Esophagus (tissue), 2 donors: ENCODE measurements around the gene COL15A1. TPM values are rescaled to one million over a fixed set of nuclear protein-coding genes. Genes with fewer than 3 reads are reported as not detected.

Experiments used
- H3K27ac ChIP-seq, 2 donors: one replicate each; pipeline ENCODE4 v1.5.1; 2013; ENCODE audit warnings: low read depth in 2 of 2, mild to moderate bottlenecking in 2 of 2, inconsistent platforms in 1 of 2, low read length in 1 of 2, moderate library complexity in 1 of 2
- H3K27me3 ChIP-seq, 2 donors: one replicate each; pipeline ENCODE4 v1.6.1; 2013; ENCODE audit warnings: low read length in 2 of 2, control low read depth in 1 of 2, mild to moderate bottlenecking in 1 of 2; ENCODE audit not compliant: insufficient read depth in 2 of 2, control insufficient read depth in 1 of 2
- H3K36me3 ChIP-seq, 2 donors: one replicate each; pipeline ENCODE4 v1.6.1; 2013; ENCODE audit warnings: low read length in 1 of 2; ENCODE audit not compliant: control insufficient read depth in 2 of 2, insufficient read depth in 2 of 2
- H3K4me1 ChIP-seq, 2 donors: one replicate each; pipeline ENCODE4 v1.6.1; 2013; ENCODE audit warnings: low read length in 1 of 2; ENCODE audit not compliant: control insufficient read depth in 2 of 2, insufficient read depth in 2 of 2
- H3K4me3 ChIP-seq, 2 donors: one replicate each; pipeline ENCODE4 v1.5.1; 2013; ENCODE audit warnings: low read length in 2 of 2, mild to moderate bottlenecking in 2 of 2, low read depth in 1 of 2, moderate library complexity in 1 of 2
- H3K9me3 ChIP-seq, 2 donors: one replicate each; pipeline ENCODE4 v1.6.1; 2013; ENCODE audit warnings: mild to moderate bottlenecking in 2 of 2, low read depth in 1 of 2, low read length in 1 of 2, moderate library complexity in 1 of 2; ENCODE audit not compliant: control insufficient read depth in 2 of 2, insufficient read depth in 1 of 2
- WGBS, 2 donors: extraction: QIAGEN DNeasy Blood & Tissue Kit; methylation state at CpG; one replicate each; pipeline ENCODE4 v1.1.7; 2013; 5-methylcytosine and 5-hydroxymethylcytosine counted together
- polyA plus RNA-seq, 2 donors: library from polyadenylated mRNA; stranded (reverse); fragments of 200-250 nt; gene quantifications; one replicate each; pipeline ENCODE4 v1.2.3, GENCODE V29; 2013
- donor health status: healthy with polysubstance abuse.
- donor health status: Bipolar disorder and iron deficiency.

The COL15A1 gene
- polyA plus RNA-seq, 2 donors = 5.2 to 7.3 TPM

DNA sequence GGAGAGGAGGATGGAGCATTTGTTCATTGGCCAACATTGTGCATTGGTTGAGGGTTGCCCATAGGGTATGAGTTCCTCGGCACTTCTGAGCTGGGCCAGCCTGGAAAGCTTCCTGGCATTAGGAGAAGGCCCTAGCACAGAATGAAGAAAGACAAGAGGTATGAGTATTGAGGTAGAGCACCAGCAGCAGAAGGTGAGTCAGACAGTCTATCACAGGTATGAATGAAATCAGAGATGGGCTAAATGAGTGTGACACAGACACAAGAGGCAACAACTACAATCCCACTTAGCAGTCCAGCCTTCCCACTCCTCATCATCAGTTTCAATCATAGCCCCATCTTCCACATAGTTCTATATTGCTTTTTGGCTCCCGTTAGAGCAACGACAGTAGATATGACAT, 135.8 kb downstream of the COL15A1 start:
- Histone ChIP-seq H3K27ac (no peak overlapping the region), H3K36me3 (no peaks in the 10 kb centered on the region), H3K4me1 (no peaks in the 10 kb centered on the region), H3K27me3 (no peaks in the 10 kb centered on the region), H3K9me3 (no peaks in the 10 kb centered on the region), H3K4me3 (no peak overlapping the region)
- WGBS, 2 donors = 86 to 87% methylated on average over 3 of the region's 3 CpGs

DNA sequence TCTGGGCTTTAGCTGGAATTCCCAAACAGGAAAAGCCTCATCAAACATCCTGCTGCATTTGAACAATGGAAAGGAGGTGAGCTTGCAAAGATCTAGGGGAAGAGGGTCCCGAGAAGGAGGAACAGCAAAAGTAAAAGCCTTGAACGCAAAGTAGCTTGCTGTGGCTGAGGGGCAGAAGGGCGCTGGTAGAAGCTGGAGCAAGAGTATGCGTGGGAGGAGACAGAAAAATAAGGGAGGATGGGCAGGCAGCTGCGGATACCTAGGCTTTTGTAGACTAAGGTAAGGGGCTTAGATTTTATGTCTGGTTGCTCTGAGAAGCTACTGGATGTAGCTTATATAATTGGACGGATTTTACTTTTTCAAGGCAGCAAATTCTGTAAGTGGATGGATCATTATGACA, 139.3 kb downstream of the COL15A1 start:
- Histone ChIP-seq H3K4me1 (no peaks in the 10 kb centered on the region), H3K27me3 (no peaks in the 10 kb centered on the region), H3K9me3 (no peaks in the 10 kb centered on the region), H3K36me3 (no peaks in the 10 kb centered on the region), H3K4me3 (no peak overlapping the region), H3K27ac (no peak overlapping the region)
- 65 to 80% methylated on average over 6 of the region's 6 CpGs for WGBS, 2 donors

DNA sequence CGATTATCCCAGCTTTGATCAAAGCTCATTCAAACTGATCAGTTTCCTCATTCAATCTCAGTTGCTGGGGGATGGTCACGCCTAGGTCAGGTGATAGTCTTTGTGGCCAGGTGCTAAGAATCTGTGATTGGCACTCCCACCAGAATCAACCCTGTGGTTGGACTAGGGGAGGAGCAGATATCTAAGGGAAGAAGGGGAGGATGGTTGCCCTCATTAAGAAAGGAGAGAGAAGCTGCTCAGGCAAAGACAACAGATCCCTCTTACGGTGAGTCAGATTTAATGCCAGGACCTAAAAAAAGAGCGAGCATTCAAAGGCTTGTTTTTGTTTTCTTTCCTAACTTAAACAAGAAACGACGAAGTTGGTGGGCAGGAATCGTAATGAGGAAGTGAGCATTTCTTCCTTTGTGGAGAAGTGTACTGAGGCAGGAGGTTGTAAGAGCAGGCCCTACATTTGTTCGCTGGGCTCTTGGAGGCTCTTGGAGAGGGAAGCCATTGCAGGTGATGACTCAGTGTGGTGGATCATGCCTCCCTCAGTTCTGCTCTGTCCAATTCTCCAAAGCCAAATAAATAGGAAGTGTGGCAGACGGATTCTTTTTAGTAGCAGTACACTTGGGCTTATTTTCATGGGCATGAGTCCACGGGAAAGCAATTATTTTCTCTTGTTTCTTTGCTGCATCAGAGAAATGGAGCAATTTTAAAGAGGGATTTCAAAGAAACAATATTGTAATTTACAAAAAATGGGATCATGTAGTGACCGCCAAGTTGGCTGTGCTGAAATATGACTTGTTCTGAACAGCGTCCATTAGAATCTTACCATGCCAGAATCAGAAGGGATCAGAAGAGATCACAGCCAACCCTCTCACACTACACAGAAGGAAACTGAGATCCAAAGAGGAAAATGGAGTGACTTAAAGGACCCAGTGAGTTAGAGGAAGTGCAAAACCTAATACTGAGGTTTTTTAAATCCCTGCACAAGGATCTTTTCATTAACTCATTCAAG, 142.5 kb downstream of the COL15A1 start:
- H3K4me1 ChIP-seq = no peaks in the 10 kb centered on the region
- H3K36me3 ChIP-seq = no peaks in the 10 kb centered on the region
- H3K27ac ChIP-seq = no peak overlapping the region
- WGBS, 2 donors = 69 to 72% methylated on average over 12 of the region's 12 CpGs
- no peak overlapping the region for H3K4me3 ChIP-seq
- H3K9me3 ChIP-seq = no peaks in the 10 kb centered on the region
- H3K27me3 ChIP-seq = no peaks in the 10 kb centered on the region

GRCh38 chr9:99087462-99087861, 143.8 kb downstream of the COL15A1 start:
- Histone ChIP-seq H3K36me3 (no peaks in the 10 kb centered on the region), H3K4me1 (no peaks in the 10 kb centered on the region), H3K27ac (no peak overlapping the region), H3K9me3 (no peaks in the 10 kb centered on the region), H3K27me3 (no peaks in the 10 kb centered on the region), H3K4me3 (no peak overlapping the region)
- 90 to 93% methylated on average over 3 of the region's 3 CpGs for WGBS, 2 donors

DNA sequence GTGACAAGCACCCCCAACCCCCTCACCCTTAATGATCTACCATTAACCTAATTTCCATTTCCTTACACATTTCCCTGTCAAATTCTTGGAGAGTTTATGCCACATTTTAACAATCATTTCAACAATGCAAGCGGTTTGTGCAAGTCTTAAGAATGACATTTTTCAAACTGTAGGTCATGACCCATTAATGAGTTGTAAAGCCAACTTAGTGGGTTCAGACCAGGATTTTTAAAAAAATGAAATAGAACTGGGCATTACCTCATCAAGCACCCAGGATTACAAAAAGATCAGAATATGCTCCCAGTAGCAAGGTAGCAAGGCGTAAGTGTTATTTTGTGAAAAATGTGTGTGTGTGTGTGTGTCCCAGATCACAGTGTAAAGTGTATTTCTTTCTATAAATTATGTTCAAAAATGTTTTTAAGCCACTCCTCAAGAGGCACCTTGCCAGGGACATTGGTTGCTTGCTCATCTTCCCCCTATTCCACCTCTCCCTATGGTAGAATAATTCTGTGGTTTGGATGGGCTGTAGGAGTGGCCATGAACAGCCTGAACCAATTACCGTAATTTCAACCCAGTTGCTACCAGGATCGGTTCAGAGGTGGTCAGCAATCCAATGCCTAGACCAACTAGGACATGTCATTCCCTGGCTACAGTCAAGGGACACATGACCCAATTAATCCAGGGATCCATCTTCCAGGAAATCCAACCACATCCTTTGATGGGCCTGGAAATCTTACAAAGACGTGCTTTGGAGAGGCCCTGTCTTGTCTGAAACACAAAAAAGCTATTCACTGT, 146.8 kb downstream of the COL15A1 start:
- WGBS, 2 donors = 89 to 93% methylated on average over 5 of the region's 5 CpGs
- no peaks in the 10 kb centered on the region for H3K27me3 ChIP-seq
- no peak overlapping the region for H3K27ac ChIP-seq
- no peak overlapping the region for H3K4me3 ChIP-seq
- no peaks in the 10 kb centered on the region for H3K4me1 ChIP-seq
- H3K36me3 ChIP-seq = no peaks in the 10 kb centered on the region
- no peaks in the 10 kb centered on the region for H3K9me3 ChIP-seq

DNA sequence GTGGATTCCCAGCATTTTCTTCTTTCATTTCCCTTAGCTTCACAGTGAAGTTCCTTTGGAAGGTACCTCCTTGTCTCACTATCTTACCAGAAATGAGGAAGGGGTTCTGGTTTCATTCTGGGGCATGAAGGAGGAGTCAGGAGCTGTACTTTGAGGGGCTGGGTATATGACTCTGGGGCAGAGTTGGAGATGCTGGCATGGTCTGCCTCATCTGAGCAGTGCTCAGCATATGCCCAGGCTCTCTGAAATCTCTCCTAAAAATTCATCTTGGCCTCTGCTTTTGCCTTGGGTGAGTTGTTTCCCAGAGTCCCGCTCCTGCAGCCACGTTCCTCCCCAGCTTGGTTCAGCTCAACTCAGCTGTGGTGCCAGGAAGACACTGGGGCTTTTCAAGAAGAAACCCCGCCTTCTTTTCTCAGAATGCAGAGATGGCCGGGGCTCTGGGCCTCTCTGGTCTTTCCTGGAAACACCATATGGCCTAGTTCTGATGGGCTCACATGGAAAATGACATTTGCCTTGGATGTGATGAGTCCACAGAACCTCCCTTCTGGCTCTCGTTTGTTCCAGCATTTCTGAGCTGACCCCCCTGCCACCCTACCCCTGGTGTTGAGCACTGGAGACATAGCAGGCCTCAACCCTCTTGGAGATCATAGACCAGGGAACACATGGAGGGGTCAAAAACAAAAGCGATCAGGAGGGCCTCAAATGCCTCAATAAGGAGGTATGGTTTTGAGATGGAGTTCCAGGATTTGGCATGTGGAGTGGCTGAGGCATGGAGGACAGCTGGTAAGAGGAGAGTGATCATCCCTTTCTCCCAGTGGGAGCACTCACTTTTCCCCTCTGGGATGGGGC, 149.2 kb downstream of the COL15A1 start:
- Histone ChIP-seq H3K27me3 (no peaks in the 10 kb centered on the region), H3K27ac (no peak overlapping the region), H3K36me3 (no peaks in the 10 kb centered on the region), H3K4me1 (no peaks in the 10 kb centered on the region), H3K4me3 (no peak overlapping the region), H3K9me3 (no peaks in the 10 kb centered on the region)
- WGBS, 2 donors = 72 to 81% methylated on average over 6 of the region's 6 CpGs

DNA sequence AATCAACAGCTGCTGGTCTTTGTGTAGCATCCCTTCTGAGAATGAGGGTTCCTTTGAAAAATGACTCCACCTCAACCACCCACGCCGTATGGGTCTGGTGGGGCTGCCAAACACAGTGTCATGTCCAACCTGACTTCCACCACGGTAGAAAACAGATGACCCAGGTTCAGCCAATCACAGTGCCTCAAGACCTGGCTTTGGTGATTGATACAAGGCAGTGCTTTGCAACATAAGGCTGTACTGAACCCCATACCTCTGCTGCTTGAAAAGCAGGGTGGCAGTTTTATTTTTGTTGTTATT, 149.7 kb downstream of the COL15A1 start:
- Histone ChIP-seq H3K9me3 (no peaks in the 10 kb centered on the region), H3K4me3 (no peak overlapping the region), H3K27me3 (no peaks in the 10 kb centered on the region), H3K36me3 (no peaks in the 10 kb centered on the region), H3K4me1 (no peaks in the 10 kb centered on the region), H3K27ac (no peak overlapping the region)
- 82 to 85% methylated on average over 3 of the region's 3 CpGs for WGBS, 2 donors

GRCh38 chr9:99095565-99095964, 151.9 kb downstream of the COL15A1 start:
- H3K4me1 ChIP-seq = no peaks in the 10 kb centered on the region
- no peaks in the 10 kb centered on the region for H3K36me3 ChIP-seq
- 71 to 87% methylated on average over 3 of the region's 3 CpGs for WGBS, 2 donors

GRCh38 chr9:99096409-99096808, 152.7 kb downstream of the COL15A1 start:
- Histone ChIP-seq H3K9me3 (no peaks in the 10 kb centered on the region), H3K27me3 (no peaks in the 10 kb centered on the region), H3K36me3 (no peaks in the 10 kb centered on the region), H3K4me3 (no peak overlapping the region), H3K27ac (no peak overlapping the region), H3K4me1 (no peaks in the 10 kb centered on the region)
- WGBS, 2 donors = 91 to 94% methylated on average over 3 of the region's 3 CpGs

More at GRCh38 chr9:99095565-99095964, 151.9 kb downstream of the COL15A1 start:
- H3K27me3 ChIP-seq = no peaks in the 10 kb centered on the region
- H3K4me3 ChIP-seq = no peak overlapping the region
- no peaks in the 10 kb centered on the region for H3K9me3 ChIP-seq
- no peak overlapping the region for H3K27ac ChIP-seq
